Measurements from ENCODE around the gene CACNA1F. TPM values are rescaled to one million over a fixed set of nuclear protein-coding genes. Genes with fewer than 3 reads are reported as not detected.

The CACNA1F gene
- under 1 TPM; 0.12 to 0.33 TPM for total RNA-seq

- no peak within 1 kb of the TSS for H3K4me3 Mint-ChIP-seq
- ChIA-PET CTCF (no interaction called here), POLR2A (no interaction called here)
- H3K36me3 Mint-ChIP-seq (ENCODE audit: low read depth) = peaks cover 6% of the 10 kb centered on the region
- H3K4me1 Mint-ChIP-seq = peaks cover 46% of the 10 kb centered on the region
- H3K27ac Mint-ChIP-seq = peak within 1 kb of the TSS; percentile 25
- DNase-seq = no peak
- H3K27me3 Mint-ChIP-seq = no peaks in the 10 kb centered on the region
- no peaks in the 10 kb centered on the region for H3K9me3 Mint-ChIP-seq
Measured at GRCh38 chrX:49233176-49233575, at the start of gene CACNA1F. TSS of gene CACNA1F (minus strand) at chrX:49233340. CDS start at chrX:49233309, 31 bp downstream.

- H3K36me3 Mint-ChIP-seq (ENCODE audit: low read depth) = peaks cover 35% of the 10 kb centered on the region
- H3K4me3 Mint-ChIP-seq = no peak overlapping the region
- H3K9me3 Mint-ChIP-seq = peaks cover 3% of the 10 kb centered on the region
- ChIA-PET POLR2A (no interaction called here), CTCF (no interaction called here)
- no peaks in the 10 kb centered on the region for H3K27me3 Mint-ChIP-seq
- H3K4me1 Mint-ChIP-seq = peaks cover 47% of the 10 kb centered on the region
- peak overlapping the region; percentile 41 for H3K27ac Mint-ChIP-seq
- DNase-seq = no peak
Measured at GRCh38 chrX:49282647-49283011, 49.5 kb upstream of the CACNA1F start.

GRCh38 chrX:49278081-49278480 lies 44.9 kb upstream of the CACNA1F start:
- peak overlapping the region; percentile 58 for H3K4me3 Mint-ChIP-seq
- no peaks in the 10 kb centered on the region for H3K27me3 Mint-ChIP-seq
- CTCF ChIA-PET = interaction anchor here (0.6 kb wide), 1 partner anchor 194 kb away, joined by 3 read pairs; no protein-coding TSS in a partner anchor
- H3K36me3 Mint-ChIP-seq (ENCODE audit: low read depth) = peaks cover 61% of the 10 kb centered on the region
- DNase-seq = no peak
- POLR2A ChIA-PET = no interaction called here
- peaks cover 83% of the 10 kb centered on the region for H3K4me1 Mint-ChIP-seq
- peak overlapping the region; percentile 95 for H3K27ac Mint-ChIP-seq
- no peaks in the 10 kb centered on the region for H3K9me3 Mint-ChIP-seq

DNA sequence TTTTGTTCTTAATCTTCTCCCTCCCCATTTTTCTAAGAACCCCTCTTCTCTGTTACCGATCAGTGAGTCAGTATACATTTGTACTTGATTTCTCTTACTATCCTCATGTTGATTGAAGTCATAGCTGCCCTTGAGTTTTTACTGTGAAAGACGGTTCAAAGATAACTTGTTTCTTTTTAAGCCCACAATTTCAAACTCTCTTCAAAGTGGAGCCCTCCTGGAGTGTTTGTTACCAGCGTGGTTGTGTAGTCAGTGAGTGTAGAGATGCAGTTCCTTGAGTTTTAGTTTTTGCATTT lies 44.3 kb upstream of the CACNA1F start:
- H3K36me3 Mint-ChIP-seq (ENCODE audit: low read depth) = peaks cover 57% of the 10 kb centered on the region
- DNase-seq = no peak
- peaks cover 85% of the 10 kb centered on the region for H3K4me1 Mint-ChIP-seq
- H3K4me3 Mint-ChIP-seq = peak overlapping the region; percentile 58
- H3K27ac Mint-ChIP-seq = peak overlapping the region; percentile 95
- no peaks in the 10 kb centered on the region for H3K27me3 Mint-ChIP-seq
- H3K9me3 Mint-ChIP-seq = no peaks in the 10 kb centered on the region
- POLR2A ChIA-PET = no interaction called here
- CTCF ChIA-PET = interaction anchor here (0.6 kb wide), 1 partner anchor 193 kb away, joined by 3 read pairs; no protein-coding TSS in a partner anchor

DNA sequence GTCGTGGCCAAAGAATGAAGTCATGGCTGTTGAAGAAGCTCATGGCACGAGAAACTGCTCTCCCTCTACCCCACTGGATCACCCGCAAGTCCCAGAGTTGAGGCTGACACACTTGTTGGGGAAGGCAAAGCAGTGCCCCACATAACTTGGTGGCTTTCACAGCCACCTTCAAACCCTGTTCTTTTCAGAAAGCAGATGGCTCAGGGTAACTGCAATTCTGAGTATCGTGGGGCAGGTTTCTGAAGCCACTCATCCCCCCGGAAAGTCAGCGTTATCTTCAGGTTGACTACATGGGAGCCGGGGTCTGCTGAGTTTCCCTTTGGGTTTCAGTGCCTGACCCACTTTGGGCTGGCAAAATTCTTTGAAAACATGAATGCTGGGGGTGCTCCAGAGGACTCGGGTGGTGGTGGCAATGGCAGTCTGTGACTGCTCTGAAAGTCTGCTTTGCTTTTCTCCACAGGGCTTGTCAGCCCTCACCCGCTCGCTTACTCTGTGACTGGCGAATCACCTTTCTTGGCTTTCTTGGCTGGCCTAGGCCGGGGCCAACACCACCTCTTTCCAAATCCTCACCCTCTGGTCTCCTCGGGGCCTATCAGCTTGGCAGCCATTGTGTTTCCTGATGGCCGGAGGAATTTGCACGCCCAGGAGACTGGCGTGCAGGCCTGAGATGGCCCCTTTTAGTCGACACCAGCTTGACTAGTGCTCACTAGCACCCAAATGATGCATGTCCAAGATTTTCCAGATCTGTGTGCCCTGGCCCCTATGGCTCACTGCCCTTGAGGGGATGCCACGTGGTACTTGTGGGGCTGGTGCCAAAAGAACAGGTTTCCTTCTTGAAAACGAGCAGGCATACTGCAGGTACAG lies 43.8 kb upstream of the CACNA1F start:
- no peaks in the 10 kb centered on the region for H3K9me3 Mint-ChIP-seq
- peaks cover 58% of the 10 kb centered on the region for H3K36me3 Mint-ChIP-seq (ENCODE audit: low read depth)
- peak overlapping the region; percentile 95 for H3K27ac Mint-ChIP-seq
- H3K4me1 Mint-ChIP-seq = peaks cover 85% of the 10 kb centered on the region
- POLR2A ChIA-PET = interaction anchor here (1.3 kb wide), 1 partner anchor 86 kb away, joined by 3 read pairs; no protein-coding TSS in a partner anchor
- peak overlapping the region; percentile 58 for H3K4me3 Mint-ChIP-seq
- CTCF ChIA-PET = interaction anchor here (1.3 kb wide), 1 partner anchor 11 kb away, joined by 3 read pairs; no protein-coding TSS in a partner anchor
- DNase-seq = no peak
- no peaks in the 10 kb centered on the region for H3K27me3 Mint-ChIP-seq

DNA sequence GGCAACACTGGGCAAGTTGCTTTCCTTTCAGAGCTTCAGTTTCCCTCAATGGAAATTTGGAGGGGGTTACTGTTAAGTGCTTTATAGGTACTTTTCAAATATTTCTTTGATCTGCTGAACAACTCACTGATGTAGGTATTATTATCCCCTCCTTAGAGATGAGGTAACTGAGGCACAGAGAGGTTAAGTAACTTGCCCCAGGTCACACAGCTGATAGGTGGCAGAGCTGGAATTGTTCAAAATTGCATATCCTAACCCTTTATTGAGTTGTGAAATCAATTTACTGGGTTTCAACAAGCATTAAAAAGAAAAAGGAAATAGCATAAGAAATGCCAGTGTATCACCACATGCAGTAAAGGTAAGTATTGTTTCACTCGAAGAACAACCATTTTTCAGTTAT lies 43.1 kb upstream of the CACNA1F start:
- peak overlapping the region; percentile 95 for H3K27ac Mint-ChIP-seq
- ChIA-PET POLR2A (interaction anchor here (1.3 kb wide), 1 partner anchor 85 kb away, joined by 3 read pairs; no protein-coding TSS in a partner anchor), CTCF (interaction anchor here (1.1 to 1.3 kb wide), 2 partner anchors 12 to 15 kb away, joined by 3 read pairs; no protein-coding TSS in a partner anchor)
- H3K36me3 Mint-ChIP-seq (ENCODE audit: low read depth) = peaks cover 61% of the 10 kb centered on the region
- H3K9me3 Mint-ChIP-seq = no peaks in the 10 kb centered on the region
- no peak for DNase-seq
- no peaks in the 10 kb centered on the region for H3K27me3 Mint-ChIP-seq
- peaks cover 89% of the 10 kb centered on the region for H3K4me1 Mint-ChIP-seq
- H3K4me3 Mint-ChIP-seq = no peak overlapping the region

DNA sequence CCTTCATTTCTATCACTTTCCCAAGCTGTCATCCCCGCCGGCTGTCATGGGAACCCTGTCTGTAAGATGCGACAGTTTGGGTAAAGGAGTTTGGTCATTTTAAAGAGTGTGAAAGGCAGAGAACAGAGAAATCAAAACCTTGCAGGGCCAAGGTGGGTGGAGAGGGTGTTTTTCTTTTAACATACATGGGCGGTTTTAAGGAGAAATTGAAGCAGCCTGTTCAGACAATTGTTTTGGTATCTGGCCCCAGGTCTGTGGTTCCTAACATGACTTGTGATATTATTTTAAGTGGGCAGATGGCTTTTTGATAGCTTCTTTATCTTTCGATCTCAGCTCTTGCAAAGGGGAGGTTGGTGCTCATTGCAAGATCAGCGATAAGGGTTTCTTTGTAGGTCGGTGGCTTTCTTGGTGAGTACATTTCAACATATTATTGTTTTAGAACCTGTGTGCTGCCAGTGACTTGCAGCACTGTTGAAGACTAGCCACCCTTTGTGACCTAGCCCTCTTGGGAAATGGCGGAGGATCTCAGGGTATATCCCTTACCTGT lies 40.1 kb upstream of the CACNA1F start:
- peak; percentile 63 for DNase-seq
- CTCF ChIA-PET = interaction anchor here (0.9 to 2.0 kb wide), 4 partner anchors 15 to 81 kb away, joined by 3 to 5 read pairs (median 3); no protein-coding TSS in a partner anchor
- Mint-ChIP-seq H3K4me3 (peak overlapping the region; percentile 72), H3K27me3 (no peaks in the 10 kb centered on the region), H3K4me1 (peaks cover 78% of the 10 kb centered on the region), H3K27ac (peak overlapping the region; percentile 94), H3K9me3 (no peaks in the 10 kb centered on the region), H3K36me3 (ENCODE audit: low read depth) (peaks cover 53% of the 10 kb centered on the region)
- POLR2A ChIA-PET = no interaction called here

GRCh38 chrX:49272421-49272820 lies 39.3 kb upstream of the CACNA1F start:
- Mint-ChIP-seq H3K36me3 (ENCODE audit: low read depth) (peaks cover 45% of the 10 kb centered on the region), H3K27me3 (no peaks in the 10 kb centered on the region), H3K27ac (peak overlapping the region; percentile 94), H3K4me1 (peaks cover 78% of the 10 kb centered on the region), H3K9me3 (no peaks in the 10 kb centered on the region), H3K4me3 (peak overlapping the region; percentile 72)
- ChIA-PET POLR2A (no interaction called here), CTCF (interaction anchor here (0.6 to 2.0 kb wide), 3 partner anchors 80 to 728 kb away, joined by 3 to 5 read pairs (median 4); no protein-coding TSS in a partner anchor)
- peak; percentile 52 for DNase-seq

DNA sequence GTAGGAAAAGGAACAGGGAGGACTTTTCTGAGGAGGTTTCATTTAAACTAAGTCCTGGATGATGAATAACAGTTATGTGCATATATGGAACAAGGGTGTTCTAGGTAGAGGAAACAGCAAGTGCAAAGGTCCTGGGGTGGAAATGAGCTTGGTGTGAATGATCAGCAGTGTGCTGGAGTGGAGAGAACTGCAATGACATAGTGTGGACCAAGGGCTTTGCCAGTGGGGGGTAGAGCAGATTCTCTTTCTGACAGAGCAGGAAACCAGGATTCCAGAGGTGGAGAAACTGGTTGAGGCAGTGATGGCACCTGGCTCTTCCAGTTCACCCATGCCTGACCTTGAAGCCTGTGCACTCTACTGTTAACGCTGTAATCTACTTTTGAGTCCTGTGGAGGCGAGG lies 38.2 kb upstream of the CACNA1F start:
- Mint-ChIP-seq H3K4me1 (peaks cover 69% of the 10 kb centered on the region), H3K27me3 (no peaks in the 10 kb centered on the region), H3K9me3 (no peaks in the 10 kb centered on the region), H3K36me3 (ENCODE audit: low read depth) (peaks cover 35% of the 10 kb centered on the region), H3K27ac (peak overlapping the region; percentile 94), H3K4me3 (peak overlapping the region; percentile 72)
- ChIA-PET POLR2A (interaction anchor here (0.6 kb wide), 1 partner anchor 16 kb away, joined by 3 read pairs; no protein-coding TSS in a partner anchor), CTCF (interaction anchor here (0.9 kb wide), 1 partner anchor 102 kb away, joined by 3 read pairs; no protein-coding TSS in a partner anchor)
- DNase-seq = no peak

DNA sequence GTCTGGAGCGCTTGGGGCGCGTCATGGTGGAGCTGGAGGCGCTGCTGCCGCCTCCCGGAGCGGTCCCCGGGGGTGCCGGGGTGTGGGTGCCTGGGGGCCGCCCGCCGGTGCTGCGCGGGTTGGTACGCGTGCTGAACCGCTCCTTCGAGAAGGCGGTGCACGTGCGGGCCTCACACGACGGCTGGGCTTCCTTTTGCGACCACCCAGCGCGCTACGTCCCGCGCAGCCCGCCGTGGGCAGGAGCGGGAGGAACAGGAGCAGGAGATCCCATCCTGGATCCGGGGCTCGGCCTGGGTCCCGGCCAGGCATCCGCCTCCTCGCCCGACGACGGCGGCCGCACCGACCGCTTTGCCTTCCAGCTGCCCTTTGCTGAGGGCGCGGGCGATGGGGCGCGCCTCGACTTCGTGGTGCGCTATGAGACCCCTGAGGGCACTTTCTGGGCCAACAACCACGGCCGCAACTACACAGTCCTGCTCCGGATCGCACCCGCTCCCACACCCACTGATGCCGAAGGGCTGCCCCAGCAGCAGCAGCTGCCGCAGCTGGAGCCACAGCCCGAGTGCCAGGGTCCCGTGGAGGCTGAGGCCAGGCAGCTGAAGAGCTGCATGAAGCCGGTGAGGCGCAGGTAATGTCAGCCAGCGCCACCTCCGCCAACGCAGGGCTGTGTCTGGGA lies 37.2 kb upstream of the CACNA1F start:
- peaks cover 30% of the 10 kb centered on the region for H3K36me3 Mint-ChIP-seq (ENCODE audit: low read depth)
- H3K9me3 Mint-ChIP-seq = no peaks in the 10 kb centered on the region
- H3K27ac Mint-ChIP-seq = peak overlapping the region; percentile 94
- ChIA-PET CTCF (interaction anchor here (1.3 kb wide), 1 partner anchor 77 kb away, joined by 4 read pairs; no protein-coding TSS in a partner anchor), POLR2A (interaction anchor here (0.6 kb wide), 1 partner anchor 15 kb away, joined by 3 read pairs; no protein-coding TSS in a partner anchor)
- DNase-seq = no peak
- H3K4me3 Mint-ChIP-seq = peak overlapping the region; percentile 72
- peaks cover 60% of the 10 kb centered on the region for H3K4me1 Mint-ChIP-seq
- H3K27me3 Mint-ChIP-seq = no peaks in the 10 kb centered on the region

GRCh38 chrX:49269767-49270248 lies 36.7 kb upstream of the CACNA1F start, which contains the start of gene PPP1R3F:
TSS of gene PPP1R3F (plus strand) at chrX:49269793. CDS start at chrX:49269870, 77 bp downstream.
- Mint-ChIP-seq H3K27me3 (no peaks in the 10 kb centered on the region), H3K36me3 (ENCODE audit: low read depth) (peaks cover 24% of the 10 kb centered on the region), H3K4me3 (peak within 1 kb of the TSS; percentile 93), H3K4me1 (peaks cover 58% of the 10 kb centered on the region), H3K27ac (peak within 1 kb of the TSS; percentile 100), H3K9me3 (no peaks in the 10 kb centered on the region)
- ChIA-PET POLR2A (no interaction called here), CTCF (interaction anchor here (1.3 to 1.4 kb wide), 2 partner anchors 52 to 77 kb away, joined by 3 to 4 read pairs; no protein-coding TSS in a partner anchor)
- DNase-seq = no peak

- peak overlapping the region; percentile 93 for H3K4me3 Mint-ChIP-seq
Measured at GRCh38 chrX:49269010-49269766, 36.0 kb upstream of the CACNA1F start.

More at GRCh38 chrX:49269010-49269766, 36.0 kb upstream of the CACNA1F start:
- CTCF ChIA-PET = interaction anchor here (0.9 to 1.4 kb wide), 3 partner anchors 8 to 51 kb away, joined by 3 read pairs; no protein-coding TSS in a partner anchor
- no peaks in the 10 kb centered on the region for H3K27me3 Mint-ChIP-seq
- H3K4me1 Mint-ChIP-seq = peaks cover 57% of the 10 kb centered on the region
- no peaks in the 10 kb centered on the region for H3K9me3 Mint-ChIP-seq
- peak; percentile 95 for DNase-seq
- POLR2A ChIA-PET = no interaction called here
- peaks cover 18% of the 10 kb centered on the region for H3K36me3 Mint-ChIP-seq (ENCODE audit: low read depth)
- H3K27ac Mint-ChIP-seq = peak overlapping the region; percentile 100

Measured in activated CD4-positive, alpha-beta T cell treated with anti-CD3 and anti-CD28 coated beads, Interleukin-2, amount 10 ng/mL, durations not matched to agents 7 days and 5 days (primary cell).